Measurements from ENCODE around the gene DCUN1D2.

- TF ChIP-seq, protein P1, sequence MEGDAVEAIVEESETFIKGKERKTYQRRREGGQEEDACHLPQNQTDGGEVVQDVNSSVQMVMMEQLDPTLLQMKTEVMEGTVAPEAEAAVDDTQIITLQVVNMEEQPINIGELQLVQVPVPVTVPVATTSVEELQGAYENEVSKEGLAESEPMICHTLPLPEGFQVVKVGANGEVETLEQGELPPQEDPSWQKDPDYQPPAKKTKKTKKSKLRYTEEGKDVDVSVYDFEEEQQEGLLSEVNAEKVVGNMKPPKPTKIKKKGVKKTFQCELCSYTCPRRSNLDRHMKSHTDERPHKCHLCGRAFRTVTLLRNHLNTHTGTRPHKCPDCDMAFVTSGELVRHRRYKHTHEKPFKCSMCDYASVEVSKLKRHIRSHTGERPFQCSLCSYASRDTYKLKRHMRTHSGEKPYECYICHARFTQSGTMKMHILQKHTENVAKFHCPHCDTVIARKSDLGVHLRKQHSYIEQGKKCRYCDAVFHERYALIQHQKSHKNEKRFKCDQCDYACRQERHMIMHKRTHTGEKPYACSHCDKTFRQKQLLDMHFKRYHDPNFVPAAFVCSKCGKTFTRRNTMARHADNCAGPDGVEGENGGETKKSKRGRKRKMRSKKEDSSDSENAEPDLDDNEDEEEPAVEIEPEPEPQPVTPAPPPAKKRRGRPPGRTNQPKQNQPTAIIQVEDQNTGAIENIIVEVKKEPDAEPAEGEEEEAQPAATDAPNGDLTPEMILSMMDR (IDR thresholded peaks at IDR 0.05), result no peak
- TF ChIP-seq POLR2A (IDR thresholded peaks at IDR 0.05) (no peak), POLR2AphosphoS5 (IDR thresholded peaks at IDR 0.05) (no peak)
These were observed 48.7 kb upstream of the DCUN1D2 start for GRCh38 chr13:113539176-113539575.
